Measurements from ENCODE around the gene SCGB3A2. TPM values are rescaled to one million over a fixed set of nuclear protein-coding genes. Genes with fewer than 3 reads are reported as not detected.

Gene SCGB3A2
- total RNA-seq, 4 donors from 2014 or later = not detected

GRCh38 chr5:147835386-147835798 lies 43.1 kb upstream of the SCGB3A2 start:
- no peak for TF ChIP-seq EP300 (IDR thresholded peaks at IDR 0.05)
- TF ChIP-seq POLR2AphosphoS5 (IDR thresholded peaks at IDR 0.05) = no peak
- TF ChIP-seq CTCF (IDR thresholded peaks at IDR 0.05) = no peak
- TF ChIP-seq POLR2A (IDR thresholded peaks at IDR 0.05; ENCODE audit: low read depth) = no peak
- H3K27ac ChIP-seq (replicated peaks in 1 of 4) = no peak overlapping the region
- intact Hi-C loops (cut with DNase I) = no loop called here
- no peak overlapping the region for H3K4me3 ChIP-seq
- 34% methylated on average over 2 of the region's 2 CpGs for WGBS
- no peaks in the 10 kb centered on the region for H3K27me3 ChIP-seq
- no peak for DNase-seq (ENCODE audit: extremely low spot score)
- H3K4me1 ChIP-seq = no peaks in the 10 kb centered on the region
- H3K36me3 ChIP-seq = no peaks in the 10 kb centered on the region
- H3K9me3 ChIP-seq = no peaks in the 10 kb centered on the region

GRCh38 chr5:147836439-147836838 lies 42.1 kb upstream of the SCGB3A2 start:
- intact Hi-C loops (cut with DNase I) = no loop called here
- WGBS = 88% methylated on average over 3 of the region's 3 CpGs
- no peak for TF ChIP-seq POLR2AphosphoS5 (IDR thresholded peaks at IDR 0.05)
- H3K36me3 ChIP-seq = no peaks in the 10 kb centered on the region
- no peaks in the 10 kb centered on the region for H3K9me3 ChIP-seq
- no peaks in the 10 kb centered on the region for H3K4me1 ChIP-seq
- no peak for DNase-seq (ENCODE audit: extremely low spot score)
- no peaks in the 10 kb centered on the region for H3K27me3 ChIP-seq
- H3K27ac ChIP-seq (replicated peaks in 1 of 4) = no peak overlapping the region
- no peak overlapping the region for H3K4me3 ChIP-seq

GRCh38 chr5:147842869-147843268 lies 35.6 kb upstream of the SCGB3A2 start:
- TF ChIP-seq POLR2AphosphoS5 (IDR thresholded peaks at IDR 0.05) = no peak
- TF ChIP-seq CTCF (IDR thresholded peaks at IDR 0.05) = no peak
- no peak for TF ChIP-seq POLR2A (IDR thresholded peaks at IDR 0.05; ENCODE audit: low read depth)
- TF ChIP-seq EP300 (IDR thresholded peaks at IDR 0.05) = no peak

GRCh38 chr5:147844846-147845245 lies 33.7 kb upstream of the SCGB3A2 start:
- H3K9me3 ChIP-seq = no peaks in the 10 kb centered on the region
- H3K4me1 ChIP-seq = no peaks in the 10 kb centered on the region
- intact Hi-C loops (cut with DNase I) = no loop called here
- H3K36me3 ChIP-seq = no peaks in the 10 kb centered on the region
- H3K27ac ChIP-seq (replicated peaks in 1 of 4) = no peak overlapping the region
- no peak for TF ChIP-seq EP300 (IDR thresholded peaks at IDR 0.05)
- no peak for TF ChIP-seq POLR2A (IDR thresholded peaks at IDR 0.05; ENCODE audit: low read depth)
- H3K27me3 ChIP-seq = peaks cover 0 to 5% (median 0%) of the 10 kb centered on the region in 4 donors
- no peak for DNase-seq (ENCODE audit: extremely low spot score)
- no peak overlapping the region for H3K4me3 ChIP-seq
- 44% methylated on average over 3 of the region's 3 CpGs for WGBS

More at GRCh38 chr5:147842869-147843268, 35.6 kb upstream of the SCGB3A2 start:
- intact Hi-C loops (cut with DNase I) = no loop called here
- Histone ChIP-seq H3K4me3 (no peak overlapping the region), H3K4me1 (no peaks in the 10 kb centered on the region), H3K9me3 (no peaks in the 10 kb centered on the region), H3K36me3 (no peaks in the 10 kb centered on the region), H3K27me3 (peaks cover 0 to 5% (median 0%) of the 10 kb centered on the region in 4 donors), H3K27ac (replicated peaks in 1 of 4) (no peak overlapping the region)
- WGBS = 55% methylated on average over 2 of the region's 2 CpGs
- DNase-seq (ENCODE audit: extremely low spot score) = no peak

- Histone ChIP-seq H3K4me3 (no peak overlapping the region), H3K27ac (replicated peaks in 1 of 4) (no peak overlapping the region), H3K4me1 (no peaks in the 10 kb centered on the region), H3K9me3 (no peaks in the 10 kb centered on the region), H3K36me3 (no peaks in the 10 kb centered on the region), H3K27me3 (peaks cover 0 to 5% (median 0%) of the 10 kb centered on the region in 4 donors)
- 92% methylated on average over 4 of the region's 4 CpGs for WGBS
- no peak for TF ChIP-seq EP300 (IDR thresholded peaks at IDR 0.05)
- no peak for TF ChIP-seq POLR2A (IDR thresholded peaks at IDR 0.05; ENCODE audit: low read depth)
- intact Hi-C loops (cut with DNase I) = no loop called here
- DNase-seq (ENCODE audit: extremely low spot score) = no peak
Measured at GRCh38 chr5:147845618-147846017, 32.9 kb upstream of the SCGB3A2 start.

GRCh38 chr5:147849226-147849625 lies 29.3 kb upstream of the SCGB3A2 start:
- Histone ChIP-seq H3K36me3 (no peaks in the 10 kb centered on the region), H3K9me3 (no peaks in the 10 kb centered on the region), H3K4me1 (no peaks in the 10 kb centered on the region), H3K27ac (replicated peaks in 1 of 4) (no peak overlapping the region), H3K27me3 (no peaks in the 10 kb centered on the region), H3K4me3 (no peak overlapping the region)
- 73% methylated on average over 2 of the region's 2 CpGs for WGBS
- DNase-seq (ENCODE audit: extremely low spot score) = no peak
- TF ChIP-seq CTCF (IDR thresholded peaks at IDR 0.05) (no peak), EP300 (IDR thresholded peaks at IDR 0.05) (no peak), POLR2A (IDR thresholded peaks at IDR 0.05; ENCODE audit: low read depth) (no peak), POLR2AphosphoS5 (IDR thresholded peaks at IDR 0.05) (no peak)
- intact Hi-C loops (cut with DNase I) = no loop called here
